SK-N-SH (cell line): ENCODE data around the gene SMIM1. TPM values are rescaled to one million over a fixed set of nuclear protein-coding genes. Genes with fewer than 3 reads are reported as not detected.

Experiments
- CTCF ChIA-PET: fragments of 300-600, 350-600 bp; formaldehyde crosslinking; extraction: SDS; loops from one replicate; lab custom pipeline; 2021; lab: Yijun Ruan, JAX
- POLR2A ChIA-PET: fragments of 350-600 bp; sonication (Branson Sonifier 250); formaldehyde crosslinking; extraction: SDS; loops from one replicate; lab custom pipeline; 2020; ENCODE audit warnings: antibody characterized with exemption, inconsistent platforms; lab: Yijun Ruan, JAX
- DNase-seq: peaks from one replicate; pipeline ENCODE4 v3.0.0; 2012
- H2AFZ ChIP-seq: fragments of 200-600 bp; sonication (generic); 2 replicates; pipeline ENCODE4 v1.8.1; 2016; ENCODE audit warnings: antibody characterized with exemption, mild to moderate bottlenecking, low read depth
- H3F3A ChIP-seq: fragments of 200-600 bp; sonication (generic); replicated peaks from 2 replicates; pipeline ENCODE3; 2016; ENCODE audit warnings: antibody characterized with exemption, mild to moderate bottlenecking; ENCODE audit not compliant: insufficient read depth
- H3K27ac ChIP-seq, 2 experiments: fragments of 200-500 bp in 1 of 2; fragments of 200-600 bp in 1 of 2; sonication (Bioruptor generic) in 1 of 2; sonication (generic), shearing (Covaris generic) in 1 of 2; 2 replicates each; pipeline versions ENCODE4 v1.5.1 to v1.6.1; 2014 to 2016; ENCODE audit warnings: low read depth in 2 of 2, inconsistent platforms in 1 of 2, low read length in 1 of 2, mild to moderate bottlenecking in 1 of 2, mixed read lengths in 1 of 2
- H3K27me3 ChIP-seq: fragments of 200-600 bp; sonication (generic), shearing (Covaris generic); 2 replicates; pipeline ENCODE4 v1.6.1; 2016; ENCODE audit warnings: mixed run types; ENCODE audit not compliant: insufficient read depth
- H3K36me3 ChIP-seq, 2 experiments: fragments of 200-500 bp in 1 of 2; fragments of 200-600 bp in 1 of 2; sonication (Bioruptor generic) in 1 of 2; sonication (generic) in 1 of 2; replicated peaks in 1 of 2; 2 replicates each; pipeline versions ENCODE3 to v1.5.1; 2014 to 2016; ENCODE audit warnings: low read length in 1 of 2, mild to moderate bottlenecking in 1 of 2; ENCODE audit not compliant: insufficient read depth in 2 of 2, control insufficient read depth in 1 of 2
- H3K4me1 ChIP-seq, 2 experiments: fragments of 200-500 bp in 1 of 2; fragments of 200-600 bp in 1 of 2; sonication (Bioruptor generic) in 1 of 2; sonication (generic), shearing (Covaris generic) in 1 of 2; 2 replicates each; pipeline versions ENCODE4 v1.5.1 to v1.6.1; 2014 to 2016; ENCODE audit warnings: low read depth in 1 of 2, low read length in 1 of 2, mixed run types in 1 of 2; ENCODE audit not compliant: insufficient read depth in 2 of 2, control insufficient read depth in 1 of 2
- H3K4me2 ChIP-seq: fragments of 200-600 bp; sonication (generic), shearing (Covaris generic); 2 replicates; pipeline ENCODE4 v1.6.1; 2017; ENCODE audit warnings: mixed run types
- H3K4me3 ChIP-seq, 2 experiments: fragments of 200-500 bp in 1 of 2; fragments of 200-600 bp in 1 of 2; sonication (Bioruptor generic) in 1 of 2; sonication (generic), shearing (Covaris generic) in 1 of 2; 2 replicates each; pipeline versions ENCODE4 v1.5.1 to v1.8.1; 2014 to 2016; ENCODE audit warnings: low read depth in 2 of 2, inconsistent platforms in 1 of 2, low read length in 1 of 2, mild to moderate bottlenecking in 1 of 2, mixed read lengths in 1 of 2, moderate library complexity in 1 of 2
- H3K79me2 ChIP-seq: fragments of 200-600 bp; sonication (generic); 2 replicates; pipeline ENCODE4 v1.8.1; 2017; ENCODE audit warnings: mild to moderate bottlenecking; ENCODE audit not compliant: insufficient read depth
- H3K9ac ChIP-seq: fragments of 200-600 bp; sonication (generic); 2 replicates; pipeline ENCODE4 v1.6.1; 2017; ENCODE audit warnings: mixed run types
- H3K9me2 ChIP-seq: fragments of 200-600 bp; sonication (generic); 2 replicates; pipeline ENCODE4 v1.6.1; 2017; ENCODE audit warnings: mixed run types
- H3K9me3 ChIP-seq: fragments of 200-600 bp; sonication (generic); 2 replicates; pipeline ENCODE4 v1.6.1; 2017; ENCODE audit warnings: mixed run types, mild to moderate bottlenecking, moderate library complexity
- H4K20me1 ChIP-seq: fragments of 200-600 bp; sonication (generic); 2 replicates; pipeline ENCODE4 v1.6.1; 2017; ENCODE audit warnings: mild to moderate bottlenecking, mixed run types; ENCODE audit not compliant: insufficient read depth
- CHD2 ChIP-seq: fragments of 150-350 bp; IDR thresholded peaks from 2 replicates; pipeline ENCODE4 v1.6.1; 2018; ENCODE audit warnings: low read length; ENCODE audit not compliant: partially characterized antibody
- ELF1 ChIP-seq: IDR thresholded peaks from 2 replicates; pipeline ENCODE4 v1.4.0; 2012
- EP300 ChIP-seq, 2 experiments: IDR thresholded peaks; 2 replicates each; pipeline versions ENCODE4 v1.4.0 to v1.6.1; 2012; ENCODE audit warnings: borderline replicate concordance in 1 of 2, low read depth in 1 of 2, low read length in 1 of 2
- FOSL2 ChIP-seq: IDR thresholded peaks from 2 replicates; pipeline ENCODE4 v1.4.0; 2012; ENCODE audit warnings: low read depth, mild to moderate bottlenecking, moderate library complexity, borderline replicate concordance
- FOXM1 ChIP-seq: IDR thresholded peaks from 2 replicates; pipeline ENCODE4 v1.4.0; 2012; ENCODE audit warnings: low read depth, mild to moderate bottlenecking
- GATA2 ChIP-seq: sonication (generic); formaldehyde crosslinking; IDR thresholded peaks from 2 replicates; pipeline ENCODE4 v1.5.0; 2020; ENCODE audit warnings: mild to moderate bottlenecking, missing genetic modification reagents
- JUND ChIP-seq: IDR thresholded peaks from 2 replicates; pipeline ENCODE4 v1.4.0; 2012
- NRF1 ChIP-seq: IDR thresholded peaks from 2 replicates; pipeline ENCODE4 v1.6.1; 2012; ENCODE audit warnings: low read depth, mild to moderate bottlenecking, low read length
- POLR2AphosphoS5 ChIP-seq: IDR thresholded peaks from 2 replicates; pipeline ENCODE4 v1.6.1; 2012; ENCODE audit warnings: low read depth, low read length
- RAD21 ChIP-seq: IDR thresholded peaks from 2 replicates; pipeline ENCODE4 v1.6.1; 2012; ENCODE audit warnings: mild to moderate bottlenecking, low read length
- RCOR1 ChIP-seq: fragments of 150-350 bp; IDR thresholded peaks from 2 replicates; pipeline ENCODE4 v1.6.1; 2017; ENCODE audit warnings: antibody characterized with exemption, low read length
- RXRA ChIP-seq: IDR thresholded peaks from 2 replicates; pipeline ENCODE4 v1.4.0; 2012; ENCODE audit warnings: low read depth, mild to moderate bottlenecking, borderline replicate concordance
- SIN3A ChIP-seq: IDR thresholded peaks from 2 replicates; pipeline ENCODE4 v1.6.1; 2012; ENCODE audit warnings: low read depth, mild to moderate bottlenecking, low read length, moderate library complexity, borderline replicate concordance
- SMC3 ChIP-seq: IDR thresholded peaks from 2 replicates; pipeline ENCODE4 v1.6.1; 2012; ENCODE audit warnings: low read depth, low read length, improper control_type of control experiment
- TCF12 ChIP-seq: IDR thresholded peaks from 2 replicates; pipeline ENCODE4 v1.4.0; 2012
- TEAD4 ChIP-seq: IDR thresholded peaks from 2 replicates; pipeline ENCODE4 v1.4.0; 2012; ENCODE audit warnings: mild to moderate bottlenecking, borderline replicate concordance; ENCODE audit not compliant: insufficient read depth
- USF1 ChIP-seq: IDR thresholded peaks from 2 replicates; pipeline ENCODE4 v1.4.0; 2012; ENCODE audit warnings: low read depth, borderline replicate concordance
- USF2 ChIP-seq: fragments of 150-350 bp; IDR thresholded peaks from 2 replicates; pipeline ENCODE4 v1.6.1; 2017; ENCODE audit warnings: antibody characterized with exemption, low read length, low read depth, borderline replicate concordance
- YY1 ChIP-seq: IDR thresholded peaks from 2 replicates; pipeline ENCODE4 v1.4.0; 2012; ENCODE audit warnings: low read depth, mild to moderate bottlenecking
- WGBS: methylation state at CpG from one replicate; pipeline ENCODE4 v1.1.6; 2017; ENCODE audit warnings: low lambda C conversion rate; 5-methylcytosine and 5-hydroxymethylcytosine counted together
- polyA plus RNA-seq, 3 experiments: library from polyadenylated mRNA; depleted of rRNA; stranded (reverse); fragments of >200 nt; gene quantifications; 2 replicates each; pipeline ENCODE4 v1.2.3, GENCODE V29; 2012
- TF ChIP-seq, protein P1 (sequence below): IDR thresholded peaks from 2 replicates; pipeline ENCODE4 v1.4.0; 2012; ENCODE audit warnings: low read depth

SMIM1 gene
- polyA plus RNA-seq, 1 of the 3 experiments (the other 2 are of a cell fraction) = 6.1 TPM

DNA sequence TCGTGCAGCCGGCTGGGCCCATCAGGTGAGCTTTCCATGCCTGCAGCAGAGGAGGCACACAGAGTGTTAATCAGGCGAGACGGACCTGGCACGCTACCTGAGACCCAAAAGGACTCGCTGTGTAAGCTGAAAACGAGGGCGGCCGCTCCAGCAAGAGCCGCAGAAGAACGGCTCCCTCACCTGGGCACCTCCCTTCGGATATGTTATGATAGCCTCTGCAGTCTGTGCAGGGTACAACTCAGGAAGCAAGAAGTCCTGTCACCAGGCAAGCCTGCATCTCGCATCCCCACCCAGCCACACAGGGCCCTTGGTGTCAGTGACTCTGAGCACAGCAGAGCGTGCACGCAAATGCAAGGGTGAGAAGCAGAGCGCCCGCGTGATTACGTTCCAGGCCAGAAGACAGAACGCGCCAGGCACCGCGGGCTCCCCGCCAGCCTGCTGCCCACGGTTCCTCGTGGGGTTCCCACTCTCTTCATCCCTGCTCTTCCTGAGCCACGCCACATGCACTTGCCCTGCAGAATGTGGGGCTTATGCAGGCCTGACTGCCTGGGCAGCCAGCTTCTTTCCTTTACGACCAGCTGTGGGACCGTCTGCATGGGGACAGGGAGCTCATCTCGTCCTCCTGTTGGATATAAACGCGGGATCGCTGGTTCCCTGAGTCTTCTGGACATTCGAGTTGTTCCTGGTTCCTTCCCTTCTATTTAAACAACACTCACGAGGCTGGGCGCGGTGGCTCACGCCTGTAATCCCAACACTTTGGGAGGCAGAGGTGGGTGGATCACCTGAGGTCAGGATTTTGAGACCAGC lies 44.0 kb downstream of the SMIM1 start:
- whole genome bisulfite sequencing = 91% methylated on average over 26 of the region's 38 CpGs
- Histone ChIP-seq H4K20me1 (no peaks in the 10 kb centered on the region), H3K4me1 (peaks cover 0 to 33% of the 10 kb centered on the region in 2 experiments; a peak in 2 of 4 replicates), H3K4me2 (no peak overlapping the region), H3K36me3 (peaks cover 0 to 23% of the 10 kb centered on the region in 2 experiments), H3K9me3 (no peaks in the 10 kb centered on the region), H3K79me2 (no peaks in the 10 kb centered on the region), H2AFZ (no peak overlapping the region), H3F3A (no peaks in the 10 kb centered on the region), H3K27me3 (no peaks in the 10 kb centered on the region), H3K27ac (no peak overlapping the region), H3K9me2 (no peaks in the 10 kb centered on the region), H3K4me3 (no peak overlapping the region), H3K9ac (no peak overlapping the region)
- no peak for DNase-seq
- ChIA-PET POLR2A (no interaction called here), CTCF (interaction anchor here (1.4 kb wide), 1 partner anchor 15 kb away, joined by 5 read pairs; no protein-coding TSS in a partner anchor)
- TF ChIP-seq, protein P1, sequence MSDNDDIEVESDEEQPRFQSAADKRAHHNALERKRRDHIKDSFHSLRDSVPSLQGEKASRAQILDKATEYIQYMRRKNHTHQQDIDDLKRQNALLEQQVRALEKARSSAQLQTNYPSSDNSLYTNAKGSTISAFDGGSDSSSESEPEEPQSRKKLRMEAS = no peak
- TF ChIP-seq POLR2AphosphoS5 = no peak
- TF ChIP-seq FOXM1 = no peak
- no peak for TF ChIP-seq JUND
- no peak for TF ChIP-seq NRF1
- TF ChIP-seq SIN3A = no peak
- no peak for TF ChIP-seq EP300 (IDR thresholded peaks at IDR 0.05; ENCODE audit: borderline replicate concordance in 1 of 2, low read depth in 1 of 2, low read length in 1 of 2)
- no peak for TF ChIP-seq GATA2 (CRISPR knock-in tag)
- TF ChIP-seq TCF12 = no peak

GRCh38 chr1:3817138-3817740 lies 44.7 kb downstream of the SMIM1 start:
- no peaks in the 10 kb centered on the region for H3K27me3 ChIP-seq
- no peak overlapping the region for H2AFZ ChIP-seq
- no peak overlapping the region for H3K27ac ChIP-seq
- H3K9me3 ChIP-seq = no peaks in the 10 kb centered on the region
- H3K36me3 ChIP-seq = peaks cover 0 to 28% of the 10 kb centered on the region in 2 experiments
- H3K4me3 ChIP-seq = no peak overlapping the region
- POLR2A ChIA-PET = no interaction called here
- no peak for DNase-seq
- H3K9ac ChIP-seq = no peak overlapping the region
- H3F3A ChIP-seq = no peaks in the 10 kb centered on the region
- TF ChIP-seq CHD2 = no peak
- no peak for TF ChIP-seq USF1
- TF ChIP-seq TEAD4 = no peak
- no peak for TF ChIP-seq RCOR1
- TF ChIP-seq ELF1 = no peak
- TF ChIP-seq GATA2 (CRISPR knock-in tag) = no peak
- TF ChIP-seq, protein P1 = no peak
- TF ChIP-seq YY1 = no peak
- no peak for TF ChIP-seq USF2
- no peak for TF ChIP-seq RAD21
- no peak for TF ChIP-seq SMC3
- no peak for TF ChIP-seq FOSL2
- TF ChIP-seq NRF1 = no peak
- no peak for TF ChIP-seq RXRA
- no peak for TF ChIP-seq POLR2AphosphoS5
- no peaks in the 10 kb centered on the region for H3K79me2 ChIP-seq
- CTCF ChIA-PET = interaction anchor here (1.4 kb wide), 1 partner anchor 16 kb away, joined by 5 read pairs; no protein-coding TSS in a partner anchor
- H3K4me1 ChIP-seq = peaks cover 0 to 40% of the 10 kb centered on the region in 2 experiments; a peak in 2 of 4 replicates
- H4K20me1 ChIP-seq = no peaks in the 10 kb centered on the region
- H3K9me2 ChIP-seq = no peaks in the 10 kb centered on the region
- H3K4me2 ChIP-seq = no peak overlapping the region
- WGBS = 96% methylated on average over 13 of the region's 17 CpGs
